Activated T-cell treated with anti-CD3 and anti-CD28 coated beads, Interleukin-2, amount 50 U/mL, for 72 hours (primary cell): ENCODE measurements around the gene ZFP64. TPM values are rescaled to one million over a fixed set of nuclear protein-coding genes. Genes with fewer than 3 reads are reported as not detected.

Experiments
- ATAC-seq, 2 donors: fragments of 150-1000 bp; cut with Tn5 transposase; replicated peaks in 1 of 2; 2 replicates each; pipeline ENCODE4 v1.10.0; 2021; ENCODE audit warnings: moderate library complexity in 2 of 2, mild to moderate bottlenecking in 1 of 2
- DNase-seq, 2 donors: peaks; one replicate each; pipeline ENCODE4 v3.0.0; 2021 to 2022; ENCODE audit warnings: mixed read lengths in 1 of 2
- H3K27ac Mint-ChIP-seq: one replicate; pipeline ENCODE4 v1.8.0; 2022; ENCODE audit warnings: mild to moderate bottlenecking, moderate library complexity, mixed read lengths
- H3K27me3 Mint-ChIP-seq: one replicate; pipeline ENCODE4 v1.8.0; 2022; ENCODE audit warnings: low read depth, mixed read lengths
- H3K36me3 Mint-ChIP-seq, 2 donors: one replicate each; pipeline ENCODE4 v1.8.0; 2022; ENCODE audit warnings: mixed read lengths in 2 of 2, mild to moderate bottlenecking in 1 of 2; ENCODE audit not compliant: insufficient read depth in 2 of 2
- H3K4me1 Mint-ChIP-seq: one replicate; pipeline ENCODE4 v1.8.0; 2022; ENCODE audit warnings: low read depth, mixed read lengths
- H3K4me3 Mint-ChIP-seq, 2 donors: one replicate each; pipeline ENCODE4 v1.8.0; 2022; ENCODE audit warnings: mild to moderate bottlenecking in 2 of 2, mixed read lengths in 2 of 2, moderate library complexity in 2 of 2
- H3K9me3 Mint-ChIP-seq, 2 donors: one replicate each; pipeline ENCODE4 v1.8.0; 2022; ENCODE audit warnings: mixed read lengths in 2 of 2
- total RNA-seq, 2 donors: library from RNA; stranded (reverse); gene quantifications; one replicate each; pipeline ENCODE4 v1.2.3, GENCODE V29; 2022

Gene ZFP64
- total RNA-seq, 2 donors from 2014 or later, result 11.6 to 12.4 TPM

GRCh38 chr20:52167232-52167840 is 24.2 kb downstream of the ZFP64 start:
- DNase-seq, result no peak
- ATAC-seq, result no peak
- Mint-ChIP-seq H3K36me3 (peaks cover 6 to 9% of the 10 kb centered on the region in 2 donors), H3K9me3 (no peaks in the 10 kb centered on the region), H3K4me1 (peaks cover 12% of the 10 kb centered on the region), H3K27me3 (no peaks in the 10 kb centered on the region), H3K27ac (no peak overlapping the region), H3K4me3 (no peak overlapping the region)

- DNase-seq (no peak), ATAC-seq (no peak)
- no peaks in the 10 kb centered on the region for H3K27me3 Mint-ChIP-seq
- peaks cover 10% of the 10 kb centered on the region for H3K4me1 Mint-ChIP-seq
- no peak overlapping the region for H3K4me3 Mint-ChIP-seq
- H3K9me3 Mint-ChIP-seq, result no peaks in the 10 kb centered on the region
- H3K36me3 Mint-ChIP-seq, result peaks cover 5 to 6% of the 10 kb centered on the region in 2 donors
- H3K27ac Mint-ChIP-seq, result no peak overlapping the region
Observed at GRCh38 chr20:52166150-52166549, 25.4 kb downstream of the ZFP64 start.

GRCh38 chr20:52160621-52161204 is 30.9 kb downstream of the ZFP64 start:
- peaks cover 10 to 21% of the 10 kb centered on the region in 2 donors for H3K36me3 Mint-ChIP-seq

DNA sequence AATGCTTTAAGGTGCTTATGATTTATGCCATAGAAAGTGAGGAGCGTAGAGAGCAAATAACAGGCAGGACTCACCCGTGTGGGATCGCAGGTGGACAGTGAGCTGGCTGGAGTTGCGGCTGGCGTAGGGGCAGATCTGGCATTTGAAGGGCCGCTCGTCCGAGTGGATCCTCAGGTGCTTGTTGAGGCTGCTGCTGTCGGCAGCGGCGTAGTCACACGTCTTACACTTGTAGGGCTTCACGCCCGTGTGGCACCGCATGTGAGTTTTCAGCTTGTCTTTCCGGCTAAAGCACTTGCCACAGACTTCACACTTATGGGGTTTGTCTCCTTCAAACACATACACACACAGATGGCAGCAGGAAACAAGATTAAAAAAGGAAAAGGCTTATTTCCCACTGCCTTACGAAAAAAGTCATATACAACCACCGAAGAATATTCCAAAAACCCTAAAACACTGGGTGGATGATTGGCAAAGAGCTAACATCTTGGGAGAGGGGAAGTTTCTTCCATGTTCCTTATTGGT is 31.5 kb downstream of the ZFP64 start:
- Mint-ChIP-seq H3K27ac (no peak overlapping the region), H3K9me3 (peaks cover 0 to 3% of the 10 kb centered on the region in 2 donors), H3K36me3 (peaks cover 9 to 21% of the 10 kb centered on the region in 2 donors), H3K27me3 (no peaks in the 10 kb centered on the region), H3K4me1 (no peaks in the 10 kb centered on the region), H3K4me3 (no peak overlapping the region)
- ATAC-seq, result no peak
- DNase-seq, result no peak

More at GRCh38 chr20:52160621-52161204, 30.9 kb downstream of the ZFP64 start:
- Mint-ChIP-seq H3K4me1 (no peaks in the 10 kb centered on the region), H3K4me3 (no peak overlapping the region), H3K27ac (no peak overlapping the region), H3K9me3 (peaks cover 0 to 3% of the 10 kb centered on the region in 2 donors), H3K27me3 (no peaks in the 10 kb centered on the region)
- no peak for ATAC-seq
- no peak for DNase-seq

DNA sequence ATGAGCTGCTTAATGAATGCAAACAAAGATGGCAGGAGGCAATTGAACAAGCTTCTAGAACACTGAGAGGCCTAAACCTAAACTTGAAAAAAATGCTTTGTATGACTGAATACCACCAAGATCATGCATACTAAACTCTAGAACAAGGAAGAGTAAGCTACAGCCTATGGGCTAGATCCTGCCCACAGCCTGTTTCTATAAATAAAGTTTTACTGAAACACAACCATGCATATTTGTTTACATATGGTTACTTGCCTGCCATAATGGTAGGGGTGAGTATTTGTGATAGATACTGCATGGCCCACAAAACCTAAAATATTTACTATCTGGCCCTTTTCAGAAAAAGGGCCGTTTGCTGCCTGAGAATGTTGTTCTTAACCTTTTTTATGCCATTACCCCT is 37.0 kb downstream of the ZFP64 start:
- H3K9me3 Mint-ChIP-seq, result peaks cover 0 to 3% of the 10 kb centered on the region in 2 donors
- peaks cover 7 to 10% of the 10 kb centered on the region in 2 donors for H3K36me3 Mint-ChIP-seq
- H3K27ac Mint-ChIP-seq, result no peak overlapping the region

DNA sequence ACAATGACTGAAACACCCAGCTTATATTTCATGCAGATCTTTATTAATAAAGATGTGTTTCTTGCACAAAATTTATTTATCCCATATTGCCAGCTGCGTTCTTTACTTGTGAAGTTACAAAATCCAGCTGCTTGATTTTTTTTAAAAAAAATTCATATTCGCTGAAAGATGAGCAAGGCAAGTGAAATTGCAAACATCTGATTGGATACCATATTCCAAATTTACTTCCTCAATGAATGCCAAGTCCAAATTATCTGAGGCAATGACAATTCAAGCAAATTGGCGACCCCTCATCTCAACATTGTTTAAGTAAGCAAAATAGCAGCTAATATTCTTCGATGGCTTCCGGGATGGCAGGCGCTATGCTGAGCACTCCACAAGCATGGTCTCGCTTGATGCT is 37.7 kb downstream of the ZFP64 start:
- Mint-ChIP-seq H3K27ac (no peak overlapping the region), H3K36me3 (peaks cover 7 to 9% of the 10 kb centered on the region in 2 donors), H3K9me3 (peaks cover 0 to 3% of the 10 kb centered on the region in 2 donors), H3K4me3 (no peak overlapping the region), H3K4me1 (no peaks in the 10 kb centered on the region), H3K27me3 (no peaks in the 10 kb centered on the region)
- ATAC-seq, result no peak
- no peak for DNase-seq

More for the DNA sequence above, 37.0 kb downstream of the ZFP64 start:
- Mint-ChIP-seq H3K27me3 (no peaks in the 10 kb centered on the region), H3K4me1 (no peaks in the 10 kb centered on the region), H3K4me3 (no peak overlapping the region)
- DNase-seq (no peak), ATAC-seq (no peak)

DNA sequence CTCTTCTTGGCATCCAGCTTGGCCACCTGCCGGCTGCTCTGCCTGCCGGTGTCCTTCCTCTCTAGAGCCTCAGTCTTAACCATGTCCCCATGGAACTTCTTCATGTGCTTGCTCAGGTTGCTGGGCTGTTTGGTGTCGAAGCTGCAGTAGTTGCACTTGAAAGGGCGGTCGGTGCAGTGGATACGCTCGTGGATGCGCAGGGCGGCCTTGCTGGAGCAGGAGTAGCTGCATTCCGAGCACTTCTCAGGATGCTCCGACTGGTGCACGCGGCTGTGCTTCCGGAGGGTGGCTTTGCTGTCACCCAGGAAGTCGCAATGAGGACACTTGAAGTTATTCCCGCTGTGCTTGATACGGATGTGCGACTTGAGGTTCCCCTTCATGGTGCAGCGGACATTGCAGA is 38.7 kb downstream of the ZFP64 start:
- DNase-seq, result no peak
- ATAC-seq, result no peak
- Mint-ChIP-seq H3K27ac (no peak overlapping the region), H3K4me3 (no peak overlapping the region), H3K9me3 (no peaks in the 10 kb centered on the region), H3K27me3 (no peaks in the 10 kb centered on the region), H3K36me3 (peaks cover under 1 to 2% of the 10 kb centered on the region in 2 donors), H3K4me1 (no peaks in the 10 kb centered on the region)

GRCh38 chr20:52152416-52152815 is 39.2 kb downstream of the ZFP64 start:
- H3K9me3 Mint-ChIP-seq, result no peaks in the 10 kb centered on the region
- H3K4me1 Mint-ChIP-seq, result no peaks in the 10 kb centered on the region
- no peaks in the 10 kb centered on the region for H3K27me3 Mint-ChIP-seq
- no peak overlapping the region for H3K4me3 Mint-ChIP-seq
- no peak for DNase-seq
- no peak for ATAC-seq
- H3K27ac Mint-ChIP-seq, result no peak overlapping the region
- H3K36me3 Mint-ChIP-seq, result peaks cover 0 to 1% of the 10 kb centered on the region in 2 donors

DNA sequence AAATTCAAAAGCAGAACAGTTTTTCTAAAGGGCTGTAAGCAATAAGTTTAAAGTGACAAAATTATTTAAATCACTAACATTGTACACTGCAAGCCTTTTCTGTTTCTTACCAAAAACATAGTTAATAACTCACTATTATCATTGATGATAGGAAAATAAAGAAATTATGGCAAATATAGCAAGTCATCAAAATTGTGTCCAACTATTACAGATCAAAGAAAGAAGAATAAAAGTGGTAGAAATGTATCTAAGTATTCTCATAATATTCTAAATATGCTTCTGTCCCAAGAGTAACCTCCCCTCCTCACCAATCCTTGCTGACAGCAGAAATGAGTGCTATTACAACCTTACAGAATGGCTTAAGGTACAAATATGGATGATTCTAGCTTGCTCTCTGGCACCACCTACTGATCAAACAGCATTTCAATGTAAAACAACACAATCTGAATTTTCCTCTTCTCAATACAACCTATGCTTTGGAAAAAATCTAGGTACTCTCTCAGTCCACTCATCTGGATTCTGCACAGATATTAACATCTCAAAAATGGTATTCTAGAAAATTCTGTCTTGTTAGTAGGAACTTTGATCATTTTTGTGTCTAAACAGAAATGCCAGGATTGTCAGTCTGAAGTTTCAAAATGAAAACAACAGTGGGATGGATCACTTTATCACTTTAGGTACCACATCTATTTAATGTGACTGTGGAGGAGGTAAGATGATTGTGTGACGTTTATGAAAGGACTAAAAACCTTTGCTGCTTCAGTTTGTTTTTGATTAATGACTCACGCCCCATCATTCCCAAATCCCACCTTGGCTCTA is 40.9 kb downstream of the ZFP64 start:
- no peaks in the 10 kb centered on the region for H3K4me1 Mint-ChIP-seq
- H3K27ac Mint-ChIP-seq, result no peak overlapping the region
- no peaks in the 10 kb centered on the region for H3K27me3 Mint-ChIP-seq
- H3K9me3 Mint-ChIP-seq, result no peaks in the 10 kb centered on the region
- no peak for ATAC-seq
- H3K4me3 Mint-ChIP-seq, result no peak overlapping the region
- H3K36me3 Mint-ChIP-seq, result no peaks in the 10 kb centered on the region
- peak; percentile 19 for DNase-seq

DNA sequence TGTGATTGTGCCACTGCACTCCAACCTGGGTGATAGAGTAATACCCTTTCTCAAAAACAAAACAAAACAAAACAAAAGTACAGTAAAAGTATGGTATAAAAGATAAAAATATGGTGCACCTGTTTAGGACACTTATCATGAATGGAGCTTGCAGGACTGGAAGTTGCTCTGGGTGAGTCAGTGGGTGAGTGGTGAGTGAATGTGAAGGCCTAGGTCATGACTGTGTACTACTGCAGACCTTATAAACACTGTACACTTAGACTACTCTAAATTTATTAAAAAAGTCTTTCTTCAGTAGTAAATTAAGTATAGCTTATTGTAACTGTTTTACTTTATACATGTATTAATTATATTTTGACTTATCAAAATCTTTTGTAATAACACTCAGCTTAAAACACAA is 46.0 kb downstream of the ZFP64 start:
- H3K27me3 Mint-ChIP-seq, result no peaks in the 10 kb centered on the region
- no peaks in the 10 kb centered on the region for H3K36me3 Mint-ChIP-seq
- no peak overlapping the region for H3K27ac Mint-ChIP-seq
- no peak overlapping the region for H3K4me3 Mint-ChIP-seq
- DNase-seq (no peak), ATAC-seq (no peak)
- no peaks in the 10 kb centered on the region for H3K9me3 Mint-ChIP-seq
- no peaks in the 10 kb centered on the region for H3K4me1 Mint-ChIP-seq

- H3K4me3 Mint-ChIP-seq, result no peak overlapping the region
- no peaks in the 10 kb centered on the region for H3K27me3 Mint-ChIP-seq
- no peak for ATAC-seq
- H3K9me3 Mint-ChIP-seq, result no peaks in the 10 kb centered on the region
- H3K27ac Mint-ChIP-seq, result no peak overlapping the region
- H3K36me3 Mint-ChIP-seq, result no peaks in the 10 kb centered on the region
- no peak for DNase-seq
- H3K4me1 Mint-ChIP-seq, result no peaks in the 10 kb centered on the region
Observed at GRCh38 chr20:52143277-52143676, 48.3 kb downstream of the ZFP64 start.

DNA sequence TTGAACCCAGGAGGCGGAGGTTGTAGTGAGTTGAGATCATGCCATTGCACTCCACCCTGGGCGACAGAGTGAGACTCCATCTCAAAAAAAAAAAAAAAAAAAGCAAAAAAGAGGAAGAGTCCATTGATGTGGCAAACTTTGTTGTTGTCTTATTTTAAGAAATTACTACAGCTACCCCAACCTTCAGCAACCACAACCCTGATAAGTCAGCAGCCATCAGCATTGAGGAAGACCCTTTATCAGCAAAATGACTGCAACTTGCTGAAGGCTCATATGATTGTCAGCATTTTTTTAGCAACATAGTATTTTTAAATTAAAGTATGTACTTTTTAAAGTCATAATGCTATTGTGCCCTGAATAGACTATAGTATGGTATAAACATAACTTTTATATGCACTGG is 48.8 kb downstream of the ZFP64 start:
- Mint-ChIP-seq H3K4me1 (no peaks in the 10 kb centered on the region), H3K36me3 (no peaks in the 10 kb centered on the region), H3K9me3 (no peaks in the 10 kb centered on the region), H3K27me3 (no peaks in the 10 kb centered on the region), H3K27ac (no peak overlapping the region), H3K4me3 (no peak overlapping the region)
- no peak for DNase-seq
- ATAC-seq, result no peak

GRCh38 chr20:52139986-52140385 is 51.6 kb downstream of the ZFP64 start:
- no peaks in the 10 kb centered on the region for H3K9me3 Mint-ChIP-seq
- DNase-seq (no peak), ATAC-seq (no peak)
- H3K4me3 Mint-ChIP-seq, result no peak overlapping the region
- no peaks in the 10 kb centered on the region for H3K27me3 Mint-ChIP-seq
- no peaks in the 10 kb centered on the region for H3K4me1 Mint-ChIP-seq
- no peak overlapping the region for H3K27ac Mint-ChIP-seq
- no peaks in the 10 kb centered on the region for H3K36me3 Mint-ChIP-seq
